ENCODE data around the gene UBE4A.

GRCh38 chr11:118382954-118383353, 23.6 kb downstream of the UBE4A start:
- TF ChIP-seq CTCF (conservative IDR thresholded peaks at IDR 0.05 in 1 of 2, IDR thresholded peaks at IDR 0.05 in 1 of 2; ENCODE audit: low read depth in 1 of 2, low read length in 2 of 2) = no peak
- TF ChIP-seq EZH2 (IDR thresholded peaks at IDR 0.05; ENCODE audit: low read length, missing control alignments) = no peak

All from fibroblast of lung (primary cell).